SK-N-SH treated with all-trans-retinoic acid at 6 μM for 48 hours (cell line): ENCODE measurements around the gene NFIA.

ENCODE experiments used
- ATAC-seq: fragments of 200-7000 bp; cut with Tn5 transposase; 3 replicates; pipeline ENCODE4 v1.9.1; 2020; ENCODE audit warnings: mild to moderate bottlenecking, moderate library complexity
- ARNTL ChIP-seq: fragments of 450-650 bp; formaldehyde crosslinking; IDR thresholded peaks from 2 replicates; pipeline ENCODE4 v1.5.0; 2020; ENCODE audit warnings: low read depth, mild to moderate bottlenecking, moderate library complexity, borderline replicate concordance
- BACH2 ChIP-seq: fragments of 250-450 bp; sonication (Bioruptor Pico); IDR thresholded peaks from 2 replicates; pipeline ENCODE4 v1.9.0; 2021; ENCODE audit warnings: mild to moderate bottlenecking, borderline replicate concordance
- CSDC2 ChIP-seq: fragments of 250-450 bp; sonication (Bioruptor Pico); IDR thresholded peaks from 2 replicates; pipeline ENCODE4 v1.5.0; 2020; ENCODE audit warnings: mild to moderate bottlenecking, moderate library complexity
- ESRRG ChIP-seq: fragments of 250-450 bp; sonication (Bioruptor Pico); IDR thresholded peaks from 2 replicates; pipeline ENCODE4 v1.6.1; 2021; ENCODE audit warnings: mild to moderate bottlenecking
- GLIS3 ChIP-seq: fragments of 250-450 bp; sonication (Bioruptor Pico); IDR thresholded peaks from 2 replicates; pipeline ENCODE4 v1.5.0; 2020; ENCODE audit warnings: mild to moderate bottlenecking, moderate library complexity
- ISL1 ChIP-seq: fragments of 250-450 bp; sonication (Bioruptor Pico); IDR thresholded peaks from 2 replicates; pipeline ENCODE4 v2.1.2; 2022; ENCODE audit warnings: mild to moderate bottlenecking, moderate library complexity
- OSR1 ChIP-seq: fragments of 250-450 bp; sonication (Bioruptor Pico); IDR thresholded peaks from 2 replicates; pipeline ENCODE4 v1.8.0; 2022; ENCODE audit warnings: moderate library complexity, mild to moderate bottlenecking, inconsistent platforms
- POU6F1 ChIP-seq: fragments of 250-450 bp; sonication (Bioruptor Pico); IDR thresholded peaks from 2 replicates; pipeline ENCODE4 v1.8.0; 2021; ENCODE audit warnings: low read depth, mild to moderate bottlenecking, moderate library complexity, borderline replicate concordance
- PPARA ChIP-seq: fragments of 250-450 bp; sonication (Bioruptor Pico); IDR thresholded peaks from 2 replicates; pipeline ENCODE4 v1.5.0; 2020; ENCODE audit warnings: mild to moderate bottlenecking, borderline replicate concordance
- RARB ChIP-seq: fragments of 250-450 bp; sonication (Bioruptor Pico); IDR thresholded peaks from 2 replicates; pipeline ENCODE4 v1.8.0; 2021; ENCODE audit warnings: mild to moderate bottlenecking, moderate library complexity
- SNAI2 ChIP-seq: fragments of 250-450 bp; sonication (Bioruptor Pico); IDR thresholded peaks from 2 replicates; pipeline ENCODE4 v1.5.0; 2020; ENCODE audit warnings: mild to moderate bottlenecking, moderate library complexity
- TCF4 ChIP-seq: fragments of 250-450 bp; sonication (Bioruptor Pico); IDR thresholded peaks from 2 replicates; pipeline ENCODE4 v1.8.0; 2021; ENCODE audit warnings: mild to moderate bottlenecking, moderate library complexity, borderline replicate concordance
- TOX ChIP-seq: fragments of 250-450 bp; sonication (Bioruptor Pico); IDR thresholded peaks from 2 replicates; pipeline ENCODE4 v1.8.0; 2021; ENCODE audit warnings: mild to moderate bottlenecking, moderate library complexity, borderline replicate concordance
- TSHZ2 ChIP-seq: fragments of 250-450 bp; sonication (Bioruptor Pico); IDR thresholded peaks from 2 replicates; pipeline ENCODE4 v1.5.0; 2020; ENCODE audit warnings: mild to moderate bottlenecking, moderate library complexity
- ZC3H10 ChIP-seq: fragments of 250-450 bp; sonication (Bioruptor Pico); IDR thresholded peaks from 2 replicates; pipeline ENCODE4 v1.5.1; 2021; ENCODE audit warnings: mild to moderate bottlenecking, moderate library complexity
- ZFP3 ChIP-seq: fragments of 250-450 bp; sonication (Bioruptor Pico); IDR thresholded peaks from 2 replicates; pipeline ENCODE4 v1.5.0; 2020; ENCODE audit warnings: mild to moderate bottlenecking, moderate library complexity
- ZFP30 ChIP-seq: fragments of 450-650 bp; formaldehyde crosslinking; IDR thresholded peaks from 2 replicates; pipeline ENCODE4 v1.5.0; 2022; ENCODE audit warnings: mild to moderate bottlenecking, moderate library complexity
- ZNF565 ChIP-seq: fragments of 450-650 bp; formaldehyde crosslinking; conservative IDR thresholded peaks from 2 replicates; pipeline ENCODE4 v1.5.0; 2020; ENCODE audit warnings: low read depth, mild to moderate bottlenecking, moderate library complexity
- ZNF70 ChIP-seq: fragments of 450-650 bp; formaldehyde crosslinking; IDR thresholded peaks from 2 replicates; pipeline ENCODE4 v1.5.0; 2020; ENCODE audit warnings: mild to moderate bottlenecking, moderate library complexity
- ZNF8 ChIP-seq: fragments of 450-650 bp; formaldehyde crosslinking; IDR thresholded peaks from 2 replicates; pipeline ENCODE4 v1.5.0; 2020; ENCODE audit warnings: mild to moderate bottlenecking, moderate library complexity
- TF ChIP-seq, protein P1 (sequence below): fragments of 250-450 bp; sonication (Bioruptor Pico); IDR thresholded peaks from 2 replicates; pipeline ENCODE4 v1.8.0; 2020; ENCODE audit warnings: mild to moderate bottlenecking, moderate library complexity, borderline replicate concordance
- TF ChIP-seq, protein P2 (sequence below): fragments of 250-450 bp; sonication (Bioruptor Pico); IDR thresholded peaks from 2 replicates; pipeline ENCODE4 v1.5.1; 2020; ENCODE audit warnings: low read depth, mild to moderate bottlenecking, moderate library complexity

Gene NFIA

GRCh38 chr1:61220536-61220935, 138.2 kb downstream of the NFIA start (continued):
- TF ChIP-seq POU6F1 (CRISPR knock-in tag) = no peak
- no peak for TF ChIP-seq ZNF565 (CRISPR knock-in tag)
- no peak for TF ChIP-seq ISL1 (CRISPR knock-in tag)
- no peak for TF ChIP-seq TOX (CRISPR knock-in tag)
- no peak for TF ChIP-seq BACH2 (CRISPR knock-in tag)
- TF ChIP-seq ZNF70 (CRISPR knock-in tag) = no peak
- TF ChIP-seq RARB (CRISPR knock-in tag) = no peak
- TF ChIP-seq TCF4 (CRISPR knock-in tag) = no peak
- no peak for TF ChIP-seq OSR1 (CRISPR knock-in tag)

- TF ChIP-seq, protein P1, sequence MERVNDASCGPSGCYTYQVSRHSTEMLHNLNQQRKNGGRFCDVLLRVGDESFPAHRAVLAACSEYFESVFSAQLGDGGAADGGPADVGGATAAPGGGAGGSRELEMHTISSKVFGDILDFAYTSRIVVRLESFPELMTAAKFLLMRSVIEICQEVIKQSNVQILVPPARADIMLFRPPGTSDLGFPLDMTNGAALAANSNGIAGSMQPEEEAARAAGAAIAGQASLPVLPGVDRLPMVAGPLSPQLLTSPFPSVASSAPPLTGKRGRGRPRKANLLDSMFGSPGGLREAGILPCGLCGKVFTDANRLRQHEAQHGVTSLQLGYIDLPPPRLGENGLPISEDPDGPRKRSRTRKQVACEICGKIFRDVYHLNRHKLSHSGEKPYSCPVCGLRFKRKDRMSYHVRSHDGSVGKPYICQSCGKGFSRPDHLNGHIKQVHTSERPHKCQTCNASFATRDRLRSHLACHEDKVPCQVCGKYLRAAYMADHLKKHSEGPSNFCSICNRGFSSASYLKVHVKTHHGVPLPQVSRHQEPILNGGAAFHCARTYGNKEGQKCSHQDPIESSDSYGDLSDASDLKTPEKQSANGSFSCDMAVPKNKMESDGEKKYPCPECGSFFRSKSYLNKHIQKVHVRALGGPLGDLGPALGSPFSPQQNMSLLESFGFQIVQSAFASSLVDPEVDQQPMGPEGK (CRISPR knock-in tag) = no peak
- TF ChIP-seq ZFP30 = no peak
- TF ChIP-seq ZNF565 (CRISPR knock-in tag) = no peak
- no peak for TF ChIP-seq GLIS3 (CRISPR knock-in tag)
- TF ChIP-seq ZNF8 (CRISPR knock-in tag) = no peak
- no peak for TF ChIP-seq ZNF70 (CRISPR knock-in tag)
- TF ChIP-seq ZFP3 (CRISPR knock-in tag) = no peak
- ATAC-seq = no peak
These were observed 139.3 kb downstream of the NFIA start for GRCh38 chr1:61221642-61222041.

GRCh38 chr1:61222240-61222639, 139.9 kb downstream of the NFIA start:
- TF ChIP-seq ZNF70 (CRISPR knock-in tag) (no peak), ZFP3 (CRISPR knock-in tag) (no peak), CSDC2 (CRISPR knock-in tag) (no peak), ZC3H10 (CRISPR knock-in tag) (no peak), ISL1 (CRISPR knock-in tag) (no peak), ZFP30 (no peak), SNAI2 (no peak)
- TF ChIP-seq, protein P2, sequence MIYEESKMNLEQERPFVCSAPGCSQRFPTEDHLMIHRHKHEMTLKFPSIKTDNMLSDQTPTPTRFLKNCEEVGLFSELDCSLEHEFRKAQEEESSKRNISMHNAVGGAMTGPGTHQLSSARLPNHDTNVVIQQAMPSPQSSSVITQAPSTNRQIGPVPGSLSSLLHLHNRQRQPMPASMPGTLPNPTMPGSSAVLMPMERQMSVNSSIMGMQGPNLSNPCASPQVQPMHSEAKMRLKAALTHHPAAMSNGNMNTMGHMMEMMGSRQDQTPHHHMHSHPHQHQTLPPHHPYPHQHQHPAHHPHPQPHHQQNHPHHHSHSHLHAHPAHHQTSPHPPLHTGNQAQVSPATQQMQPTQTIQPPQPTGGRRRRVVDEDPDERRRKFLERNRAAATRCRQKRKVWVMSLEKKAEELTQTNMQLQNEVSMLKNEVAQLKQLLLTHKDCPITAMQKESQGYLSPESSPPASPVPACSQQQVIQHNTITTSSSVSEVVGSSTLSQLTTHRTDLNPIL = no peak

GRCh38 chr1:61223140-61223539, 140.8 kb downstream of the NFIA start:
- no peak for ATAC-seq
- TF ChIP-seq TSHZ2 (CRISPR knock-in tag) = no peak
- no peak for TF ChIP-seq SNAI2
- TF ChIP-seq TOX (CRISPR knock-in tag) = no peak
- no peak for TF ChIP-seq ZNF70 (CRISPR knock-in tag)
- no peak for TF ChIP-seq TCF4 (CRISPR knock-in tag)
- no peak for TF ChIP-seq ESRRG (CRISPR knock-in tag)
- TF ChIP-seq ARNTL (CRISPR knock-in tag) = no peak
- TF ChIP-seq, protein P1 (CRISPR knock-in tag) = no peak
- TF ChIP-seq ZNF8 (CRISPR knock-in tag) = no peak
- no peak for TF ChIP-seq POU6F1 (CRISPR knock-in tag)
- TF ChIP-seq OSR1 (CRISPR knock-in tag) = no peak
- TF ChIP-seq, protein P2 = no peak
- TF ChIP-seq PPARA (CRISPR knock-in tag) = no peak
- no peak for TF ChIP-seq GLIS3 (CRISPR knock-in tag)
- no peak for TF ChIP-seq ISL1 (CRISPR knock-in tag)
- no peak for TF ChIP-seq RARB (CRISPR knock-in tag)
- no peak for TF ChIP-seq CSDC2 (CRISPR knock-in tag)
- TF ChIP-seq ZNF565 (CRISPR knock-in tag) = no peak

More at GRCh38 chr1:61222240-61222639, 139.9 kb downstream of the NFIA start:
- ATAC-seq = no peak
